Stomach (tissue), 4 donors: Measurements from ENCODE around the gene RIOK3.

Experiments used
- EP300 ChIP-seq: sonication (generic); formaldehyde crosslinking; IDR thresholded peaks from one replicate; pipeline ENCODE4 v1.6.1; 2017; ENCODE audit warnings: antibody characterized with exemption
- POLR2A ChIP-seq, 4 donors: fragments of 450-650 bp; IDR thresholded peaks; one replicate each; pipeline ENCODE4 v1.6.1; 2016; ENCODE audit warnings: antibody characterized with exemption in 4 of 4, control low read depth in 2 of 4, mild to moderate bottlenecking in 1 of 4, moderate library complexity in 1 of 4
- TF ChIP-seq, protein P1 (sequence below), 7 experiments: fragments of 450-650 bp in 4 of 7; fragments of 200-600 bp in 3 of 7; sonication (generic) in 3 of 7; IDR thresholded peaks; one replicate each; pipeline ENCODE4 v1.5.1; 2016 to 2019; ENCODE audit warnings: antibody characterized with exemption in 7 of 7, control low read depth in 2 of 7, mild to moderate bottlenecking in 1 of 7

GRCh38 chr18:23453680-23454058 is 582 bp downstream of the RIOK3 start:
- TF ChIP-seq, protein P1, sequence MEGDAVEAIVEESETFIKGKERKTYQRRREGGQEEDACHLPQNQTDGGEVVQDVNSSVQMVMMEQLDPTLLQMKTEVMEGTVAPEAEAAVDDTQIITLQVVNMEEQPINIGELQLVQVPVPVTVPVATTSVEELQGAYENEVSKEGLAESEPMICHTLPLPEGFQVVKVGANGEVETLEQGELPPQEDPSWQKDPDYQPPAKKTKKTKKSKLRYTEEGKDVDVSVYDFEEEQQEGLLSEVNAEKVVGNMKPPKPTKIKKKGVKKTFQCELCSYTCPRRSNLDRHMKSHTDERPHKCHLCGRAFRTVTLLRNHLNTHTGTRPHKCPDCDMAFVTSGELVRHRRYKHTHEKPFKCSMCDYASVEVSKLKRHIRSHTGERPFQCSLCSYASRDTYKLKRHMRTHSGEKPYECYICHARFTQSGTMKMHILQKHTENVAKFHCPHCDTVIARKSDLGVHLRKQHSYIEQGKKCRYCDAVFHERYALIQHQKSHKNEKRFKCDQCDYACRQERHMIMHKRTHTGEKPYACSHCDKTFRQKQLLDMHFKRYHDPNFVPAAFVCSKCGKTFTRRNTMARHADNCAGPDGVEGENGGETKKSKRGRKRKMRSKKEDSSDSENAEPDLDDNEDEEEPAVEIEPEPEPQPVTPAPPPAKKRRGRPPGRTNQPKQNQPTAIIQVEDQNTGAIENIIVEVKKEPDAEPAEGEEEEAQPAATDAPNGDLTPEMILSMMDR (IDR thresholded peaks at IDR 0.05): no peak
- TF ChIP-seq POLR2A (IDR thresholded peaks at IDR 0.05) (no peak), EP300 (no peak)
